Right atrium auricular region (tissue), 2 donors: ENCODE results near the gene MYO1E. TPM values are rescaled to one million over a fixed set of nuclear protein-coding genes. Genes with fewer than 3 reads are reported as not detected.

Experiments
- DNase-seq: peaks from one replicate; pipeline ENCODE4 v3.0.0-alpha.2; 2019; ENCODE audit warnings: low spot score
- H3K27ac ChIP-seq, 2 donors: fragments of 200-600 bp; sonication (generic); 1 replicate in 1 of 2; 2 replicates in 1 of 2; pipeline ENCODE4 v1.5.1; 2016 to 2019
- H3K27me3 ChIP-seq, 2 donors: fragments of 200-600 bp; sonication (generic); one replicate each; pipeline versions ENCODE4 v1.5.1 to v1.6.0; 2017 to 2019
- H3K36me3 ChIP-seq: fragments of 200-600 bp; sonication (generic); one replicate; pipeline ENCODE4 v1.5.1; 2016
- H3K4me1 ChIP-seq, 2 donors: fragments of 200-600 bp; sonication (generic); one replicate each; pipeline versions ENCODE4 v1.5.1 to v1.6.0; 2017 to 2019
- H3K4me3 ChIP-seq, 2 donors: fragments of 200-600 bp; sonication (generic); 1 replicate in 1 of 2; 2 replicates in 1 of 2; pipeline ENCODE4 v1.5.1; 2017 to 2019; ENCODE audit warnings: mild to moderate bottlenecking in 1 of 2, moderate library complexity in 1 of 2
- H3K9me3 ChIP-seq, 2 donors: fragments of 200-600 bp; sonication (generic); one replicate each; pipeline ENCODE4 v1.5.1; 2019
- total RNA-seq, 2 donors: library from RNA; depleted of rRNA; stranded (reverse); fragments of >200 nt; gene quantifications; one replicate each; pipeline ENCODE4 v1.1.0, GENCODE V29; 2016
- TF ChIP-seq, protein P1 (sequence below), 2 donors: fragments of 200-600 bp; sonication (generic); IDR thresholded peaks; one replicate each; pipeline ENCODE4 v1.5.1; 2019; ENCODE audit warnings: antibody characterized with exemption in 2 of 2

MYO1E gene
- total RNA-seq, 2 donors from 2014 or later, result 9.6 to 17.2 TPM

DNA sequence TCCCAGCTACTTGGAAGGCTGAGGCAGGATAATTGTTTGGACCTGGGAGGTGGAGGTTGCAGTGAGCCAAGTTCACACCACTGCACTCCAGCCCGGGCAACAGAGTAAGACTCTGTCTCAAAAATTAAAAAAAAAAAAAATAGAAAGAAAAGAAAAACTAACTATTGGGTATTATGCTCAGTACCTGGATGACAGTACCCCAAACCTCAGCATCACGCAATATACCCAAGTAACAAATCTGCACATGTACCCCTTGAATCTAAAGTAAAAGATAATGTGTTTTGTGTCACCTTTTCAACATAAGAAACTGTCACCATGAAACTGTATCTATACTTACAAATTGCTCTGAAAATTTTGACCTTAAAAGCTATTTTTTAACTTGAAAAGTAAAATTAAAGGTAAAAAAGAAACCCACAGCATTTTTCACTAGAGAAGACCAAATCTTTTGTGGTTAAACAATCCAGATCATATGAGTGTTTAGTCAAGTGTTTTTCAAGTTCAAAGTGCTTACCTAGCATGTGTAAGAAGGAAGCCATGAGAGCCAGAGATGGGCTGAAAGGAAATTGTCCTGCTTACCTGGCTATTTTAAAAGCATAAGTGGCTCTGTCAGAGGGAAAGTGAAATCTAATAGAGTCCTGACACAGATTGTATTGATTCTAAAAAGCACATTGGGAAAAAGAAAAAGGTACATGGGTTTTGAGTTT, 50.5 kb downstream of the MYO1E start:
- DNase-seq, result no peak
- Histone ChIP-seq H3K36me3 (no peaks in the 10 kb centered on the region), H3K27me3 (no peaks in the 10 kb centered on the region), H3K4me1 (peaks cover 0 to 1% of the 10 kb centered on the region in 2 donors), H3K9me3 (peaks cover 0 to 7% of the 10 kb centered on the region in 2 donors), H3K4me3 (no peak overlapping the region), H3K27ac (no peak overlapping the region)
- TF ChIP-seq, protein P1, sequence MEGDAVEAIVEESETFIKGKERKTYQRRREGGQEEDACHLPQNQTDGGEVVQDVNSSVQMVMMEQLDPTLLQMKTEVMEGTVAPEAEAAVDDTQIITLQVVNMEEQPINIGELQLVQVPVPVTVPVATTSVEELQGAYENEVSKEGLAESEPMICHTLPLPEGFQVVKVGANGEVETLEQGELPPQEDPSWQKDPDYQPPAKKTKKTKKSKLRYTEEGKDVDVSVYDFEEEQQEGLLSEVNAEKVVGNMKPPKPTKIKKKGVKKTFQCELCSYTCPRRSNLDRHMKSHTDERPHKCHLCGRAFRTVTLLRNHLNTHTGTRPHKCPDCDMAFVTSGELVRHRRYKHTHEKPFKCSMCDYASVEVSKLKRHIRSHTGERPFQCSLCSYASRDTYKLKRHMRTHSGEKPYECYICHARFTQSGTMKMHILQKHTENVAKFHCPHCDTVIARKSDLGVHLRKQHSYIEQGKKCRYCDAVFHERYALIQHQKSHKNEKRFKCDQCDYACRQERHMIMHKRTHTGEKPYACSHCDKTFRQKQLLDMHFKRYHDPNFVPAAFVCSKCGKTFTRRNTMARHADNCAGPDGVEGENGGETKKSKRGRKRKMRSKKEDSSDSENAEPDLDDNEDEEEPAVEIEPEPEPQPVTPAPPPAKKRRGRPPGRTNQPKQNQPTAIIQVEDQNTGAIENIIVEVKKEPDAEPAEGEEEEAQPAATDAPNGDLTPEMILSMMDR (IDR thresholded peaks at IDR 0.05), result no peak

DNA sequence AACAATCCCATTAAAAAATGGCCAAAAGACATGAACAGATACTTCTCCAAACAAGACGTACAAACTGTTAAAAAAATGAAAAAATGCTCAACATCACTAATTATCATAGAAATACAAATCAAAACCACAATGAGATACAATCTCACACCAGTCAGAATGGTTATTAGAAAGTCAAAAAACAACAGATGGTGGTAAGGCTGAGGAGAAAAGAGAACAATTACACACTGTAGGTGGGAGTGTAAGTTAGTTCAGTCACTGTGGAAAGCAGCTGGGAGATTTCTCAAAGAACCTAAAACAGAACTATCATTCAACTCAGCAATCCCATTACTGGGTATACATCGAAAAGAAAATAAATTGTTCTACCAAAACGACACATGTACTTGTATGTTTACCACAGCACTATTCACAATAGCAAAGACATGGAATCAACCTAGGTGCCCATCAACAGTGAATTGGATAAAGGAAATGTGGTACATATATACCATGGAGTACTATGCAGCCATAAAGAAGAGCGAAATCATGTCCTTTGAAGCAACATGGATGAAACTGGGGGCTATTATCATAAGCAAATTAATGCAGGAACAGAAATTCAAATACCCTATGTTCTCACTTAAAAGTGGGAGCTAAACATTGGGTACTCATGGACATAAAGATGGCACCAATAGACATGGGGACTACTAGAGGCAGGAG, 51.5 kb downstream of the MYO1E start:
- no peak overlapping the region for H3K27ac ChIP-seq
- no peak overlapping the region for H3K4me3 ChIP-seq
- H3K4me1 ChIP-seq, result peaks cover 0 to 12% of the 10 kb centered on the region in 2 donors
- TF ChIP-seq, protein P1 (IDR thresholded peaks at IDR 0.05), result no peak
- no peaks in the 10 kb centered on the region for H3K36me3 ChIP-seq
- peaks cover 0 to 7% of the 10 kb centered on the region in 2 donors for H3K9me3 ChIP-seq
- no peaks in the 10 kb centered on the region for H3K27me3 ChIP-seq
- DNase-seq, result no peak

DNA sequence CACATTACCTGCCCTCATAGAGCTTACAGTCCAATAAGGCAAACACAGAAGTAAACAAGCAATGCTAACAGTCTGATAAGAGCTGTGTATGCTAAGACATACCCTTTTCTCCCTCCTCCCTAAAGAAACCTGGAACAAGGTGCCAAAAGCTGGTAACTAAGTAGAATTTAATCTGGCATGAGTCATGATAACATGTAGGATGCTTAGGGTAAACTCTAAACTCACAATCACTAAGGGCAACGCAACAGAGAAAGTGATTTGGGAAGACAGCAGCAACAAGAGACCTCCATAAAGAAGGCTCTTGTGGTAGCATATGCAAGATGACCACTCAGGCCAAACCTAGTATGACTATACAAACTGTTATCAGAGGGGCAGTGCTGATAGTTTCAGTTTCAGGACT, 55.5 kb downstream of the MYO1E start:
- TF ChIP-seq, protein P1 (IDR thresholded peaks at IDR 0.05), result no peak

GRCh38 chr15:59315914-59316451, 56.7 kb downstream of the MYO1E start:
- no peak overlapping the region for H3K4me3 ChIP-seq
- no peaks in the 10 kb centered on the region for H3K27me3 ChIP-seq
- no peak overlapping the region for H3K27ac ChIP-seq
- H3K9me3 ChIP-seq, result peaks cover 0 to 7% of the 10 kb centered on the region in 2 donors
- DNase-seq, result no peak
- H3K4me1 ChIP-seq, result peaks cover 0 to 47% of the 10 kb centered on the region in 2 donors
- TF ChIP-seq, protein P1 (IDR thresholded peaks at IDR 0.05), result no peak
- no peaks in the 10 kb centered on the region for H3K36me3 ChIP-seq

More for the DNA sequence above, 55.5 kb downstream of the MYO1E start:
- Histone ChIP-seq H3K4me3 (no peak overlapping the region), H3K4me1 (peaks cover 0 to 46% of the 10 kb centered on the region in 2 donors), H3K9me3 (peaks cover 0 to 7% of the 10 kb centered on the region in 2 donors), H3K27me3 (no peaks in the 10 kb centered on the region), H3K36me3 (no peaks in the 10 kb centered on the region), H3K27ac (no peak overlapping the region)
- DNase-seq, result no peak

- peak overlapping the region; percentile 19 to 38 for H3K27ac ChIP-seq
- peaks cover 0 to 47% of the 10 kb centered on the region in 2 donors for H3K4me1 ChIP-seq
- H3K4me3 ChIP-seq, result no peak overlapping the region
- TF ChIP-seq, protein P1 (IDR thresholded peaks at IDR 0.05), result no peak
- no peak for DNase-seq
- no peaks in the 10 kb centered on the region for H3K36me3 ChIP-seq
- no peaks in the 10 kb centered on the region for H3K27me3 ChIP-seq
- no peaks in the 10 kb centered on the region for H3K9me3 ChIP-seq
Measured at GRCh38 chr15:59313641-59314332, 58.9 kb downstream of the MYO1E start.
